Stimulated activated CD8-positive, alpha-beta memory T cell treated with anti-CD3 and anti-CD28 coated beads, Interleukin-4, amount 100 ng/mL, for 48 hours (primary cell): ENCODE data around the gene GGTLC1.
"Not testable (repeated sequence)": the region's sequence is repeated elsewhere in the genome, so short reads cannot be mapped to it uniquely, and the experiment has no call there.

Source experiments
- DNase-seq: peaks from one replicate; pipeline ENCODE4 v3.0.0-alpha.2; 2020

The GGTLC1 gene

GRCh38 chr20:23988561-23988960, at the start of gene GGTLC1:
Gene GGTLC1 (minus strand): TSS chr20:23988779. CDS start chr20:23986611, 2,168 bp downstream.
- no peak for DNase-seq

GRCh38 chr20:24034820-24035219, 46.2 kb upstream of the GGTLC1 start:
- no peak for DNase-seq

- no peak for DNase-seq
These were observed 45.0 kb upstream of the GGTLC1 start for GRCh38 chr20:24033565-24033964.

GRCh38 chr20:24033151-24033550, 44.6 kb upstream of the GGTLC1 start:
- no peak for DNase-seq

GRCh38 chr20:24032400-24032898, 43.9 kb upstream of the GGTLC1 start:
- DNase-seq, result no peak

- DNase-seq, result peak; percentile 76
These were observed 38.6 kb upstream of the GGTLC1 start for GRCh38 chr20:24027229-24027628.

GRCh38 chr20:24022621-24023180, 34.1 kb upstream of the GGTLC1 start:
- no peak for DNase-seq

- no peak for DNase-seq
These were observed 30.2 kb upstream of the GGTLC1 start for GRCh38 chr20:24018796-24019195.

GRCh38 chr20:24017458-24017755, 28.8 kb upstream of the GGTLC1 start:
- DNase-seq, result no peak

- no peak for DNase-seq
These were observed 28.3 kb upstream of the GGTLC1 start for GRCh38 chr20:24016607-24017457.

GRCh38 chr20:24013953-24014352, 25.4 kb upstream of the GGTLC1 start:
- no peak for DNase-seq

GRCh38 chr20:24011282-24011681, 22.7 kb upstream of the GGTLC1 start:
- DNase-seq, result no peak

- no peak for DNase-seq
These were observed 19.2 kb upstream of the GGTLC1 start for GRCh38 chr20:24007758-24008157.

GRCh38 chr20:24007073-24007595, 18.6 kb upstream of the GGTLC1 start:
- no peak for DNase-seq

GRCh38 chr20:24006626-24007025, 18.0 kb upstream of the GGTLC1 start:
- no peak for DNase-seq

GRCh38 chr20:24004471-24004870, 15.9 kb upstream of the GGTLC1 start:
- no peak for DNase-seq

GRCh38 chr20:24002896-24003295, 14.3 kb upstream of the GGTLC1 start:
- no peak for DNase-seq

GRCh38 chr20:24001712-24002405, 13.3 kb upstream of the GGTLC1 start:
- no peak for DNase-seq

GRCh38 chr20:23998844-23999243, 10.3 kb upstream of the GGTLC1 start:
- DNase-seq, result no peak

- DNase-seq, result no peak
These were observed 9.8 kb upstream of the GGTLC1 start for GRCh38 chr20:23998392-23998791.

- peak; percentile 80 for DNase-seq
These were observed 7.5 kb upstream of the GGTLC1 start for GRCh38 chr20:23995905-23996666.

- not testable (repeated sequence) for DNase-seq
These were observed 6.7 kb upstream of the GGTLC1 start for GRCh38 chr20:23995291-23995690.
